H9 (cell line): ENCODE results near the gene ATP6V1C2. TPM values are rescaled to one million over a fixed set of nuclear protein-coding genes. Genes with fewer than 3 reads are reported as not detected.

Experiments used
- DNase-seq: peaks from one replicate; pipeline ENCODE4 v3.0.0-alpha.2; 2017
- H2AFZ ChIP-seq: one replicate; pipeline ENCODE4 v1.6.1; 2013; ENCODE audit warnings: mild to moderate bottlenecking, low read length, control low read depth, moderate library complexity
- H2AK5ac ChIP-seq: 2 replicates; pipeline ENCODE4 v1.6.1; 2013; ENCODE audit warnings: low read length, control low read depth, mixed read lengths; ENCODE audit not compliant: insufficient read length
- H2BK120ac ChIP-seq: one replicate; pipeline ENCODE4 v1.6.1; 2013; ENCODE audit warnings: low read depth, mild to moderate bottlenecking, low read length, control low read depth, inconsistent platforms; ENCODE audit not compliant: poor library complexity, severe bottlenecking
- H2BK12ac ChIP-seq: 2 replicates; pipeline ENCODE4 v1.6.1; 2013; ENCODE audit warnings: low read length, control low read depth, mixed read lengths, low read depth; ENCODE audit not compliant: insufficient read length
- H2BK15ac ChIP-seq: 2 replicates; pipeline ENCODE4 v1.6.1; 2013; ENCODE audit warnings: low read depth, low read length, control low read depth
- H2BK20ac ChIP-seq: one replicate; pipeline ENCODE4 v1.6.1; 2013; ENCODE audit warnings: low read depth, mild to moderate bottlenecking, low read length, control low read depth, inconsistent platforms; ENCODE audit not compliant: poor library complexity, severe bottlenecking
- H2BK5ac ChIP-seq: 2 replicates; pipeline ENCODE4 v1.6.1; 2013; ENCODE audit warnings: low read length, control low read depth, mixed read lengths; ENCODE audit not compliant: insufficient read length
- H3K14ac ChIP-seq: 2 replicates; pipeline ENCODE4 v1.6.1; 2013; ENCODE audit warnings: low read length, control low read depth; ENCODE audit not compliant: insufficient read depth
- H3K18ac ChIP-seq: 2 replicates; pipeline ENCODE4 v1.6.1; 2013; ENCODE audit warnings: low read depth, mild to moderate bottlenecking, mixed read lengths, low read length, control low read depth; ENCODE audit not compliant: insufficient read length
- H3K23ac ChIP-seq: 2 replicates; pipeline ENCODE4 v1.6.1; 2013; ENCODE audit warnings: low read length, control low read depth, mixed read lengths, low read depth; ENCODE audit not compliant: insufficient read length
- H3K23me2 ChIP-seq: 2 replicates; pipeline ENCODE4 v1.6.1; 2013; ENCODE audit warnings: low read depth, mild to moderate bottlenecking, mixed read lengths, low read length, control low read depth; ENCODE audit not compliant: insufficient read length, poor library complexity, severe bottlenecking
- H3K27ac ChIP-seq: 2 replicates; pipeline ENCODE4 v1.5.1; 2013; ENCODE audit warnings: low read length, control low read depth, mixed read lengths, low read depth; ENCODE audit not compliant: insufficient read length
- H3K27me3 ChIP-seq: 2 replicates; pipeline ENCODE4 v1.6.1; 2013; ENCODE audit warnings: low read length, control low read depth, inconsistent platforms; ENCODE audit not compliant: insufficient read depth
- H3K4ac ChIP-seq: 2 replicates; pipeline ENCODE4 v1.6.1; 2013; ENCODE audit warnings: low read depth, mild to moderate bottlenecking, control low read depth, inconsistent platforms, low read length, moderate library complexity
- H3K4me1 ChIP-seq: 2 replicates; pipeline ENCODE4 v1.6.1; 2013; ENCODE audit warnings: low read length, control low read depth, inconsistent platforms; ENCODE audit not compliant: insufficient read depth
- H3K4me2 ChIP-seq: 2 replicates; pipeline ENCODE4 v1.6.1; 2013; ENCODE audit warnings: low read length, control low read depth, mixed read lengths; ENCODE audit not compliant: insufficient read length, insufficient read depth
- H3K56ac ChIP-seq: 2 replicates; pipeline ENCODE4 v1.6.1; 2013; ENCODE audit warnings: low read depth, mild to moderate bottlenecking, mixed read lengths, low read length, control low read depth; ENCODE audit not compliant: insufficient read length
- H3K79me1 ChIP-seq: 2 replicates; pipeline ENCODE4 v1.6.1; 2013; ENCODE audit warnings: low read depth, mild to moderate bottlenecking, moderate library complexity, low read length, control low read depth, inconsistent platforms; ENCODE audit not compliant: insufficient read depth, poor library complexity, severe bottlenecking
- H3K79me2 ChIP-seq: 2 replicates; pipeline ENCODE4 v1.6.1; 2013; ENCODE audit warnings: low read length, control low read depth, inconsistent platforms; ENCODE audit not compliant: insufficient read depth
- H3K9ac ChIP-seq: 2 replicates; pipeline ENCODE4 v1.6.1; 2013; ENCODE audit warnings: low read length, control low read depth, mixed read lengths; ENCODE audit not compliant: insufficient read length; ENCODE audit errors: extremely low read depth
- H3K9me3 ChIP-seq: one replicate; pipeline ENCODE4 v1.6.1; 2013; ENCODE audit warnings: low read depth, low read length, inconsistent platforms; ENCODE audit not compliant: control insufficient read depth
- H3T11ph ChIP-seq: one replicate; pipeline ENCODE4 v1.6.1; 2013; ENCODE audit warnings: mild to moderate bottlenecking, low read length, control low read depth, inconsistent platforms
- H4K20me1 ChIP-seq: one replicate; pipeline ENCODE4 v1.6.1; 2013; ENCODE audit not compliant: control insufficient read depth, insufficient read length, insufficient read depth
- H4K5ac ChIP-seq: 2 replicates; pipeline ENCODE4 v1.6.1; 2013; ENCODE audit warnings: low read depth, mild to moderate bottlenecking, mixed read lengths, low read length, control low read depth; ENCODE audit not compliant: insufficient read length
- H4K8ac ChIP-seq: replicated peaks from 2 replicates; pipeline ENCODE4 v1.6.1; 2013; ENCODE audit warnings: low read length, control low read depth, mixed read lengths, low read depth; ENCODE audit not compliant: insufficient read length
- H4K91ac ChIP-seq: 2 replicates; pipeline ENCODE4 v1.6.1; 2013; ENCODE audit warnings: low read depth, mild to moderate bottlenecking, moderate library complexity, mixed read lengths, low read length, control low read depth; ENCODE audit not compliant: insufficient read length
- H3K27ac Mint-ChIP-seq, 3 experiments: 2 replicates in 2 of 3; 3 replicates in 1 of 3; pipeline ENCODE4 v1.8.0; 2020 to 2021; ENCODE audit warnings: mixed read lengths in 3 of 3, mild to moderate bottlenecking in 1 of 3, moderate library complexity in 1 of 3
- H3K27me3 Mint-ChIP-seq: 2 replicates; pipeline ENCODE4 v1.8.0; 2021; ENCODE audit warnings: low read depth, mild to moderate bottlenecking, moderate library complexity, mixed read lengths
- H3K36me3 Mint-ChIP-seq, 3 experiments: 2 replicates in 2 of 3; 3 replicates in 1 of 3; pipeline ENCODE4 v1.8.0; 2020 to 2021; ENCODE audit warnings: low read depth in 3 of 3, mixed read lengths in 3 of 3; ENCODE audit not compliant: insufficient read depth in 1 of 3
- H3K4me1 Mint-ChIP-seq, 2 experiments: 2 replicates each; pipeline ENCODE4 v1.8.0; 2020; ENCODE audit warnings: mixed read lengths in 2 of 2
- H3K4me3 Mint-ChIP-seq, 2 experiments: 2 replicates in 1 of 2; 3 replicates in 1 of 2; pipeline ENCODE4 v1.8.0; 2020 to 2021; ENCODE audit warnings: mild to moderate bottlenecking in 2 of 2, mixed read lengths in 2 of 2, moderate library complexity in 1 of 2
- H3K9me3 Mint-ChIP-seq, 2 experiments: 2 replicates in 1 of 2; 3 replicates in 1 of 2; pipeline ENCODE4 v1.8.0; 2020; ENCODE audit warnings: mild to moderate bottlenecking in 2 of 2, mixed read lengths in 2 of 2, moderate library complexity in 1 of 2
- WGBS: extraction: QIAGEN DNeasy Blood & Tissue Kit; methylation state at CpG from one replicate; pipeline ENCODE4 v1.1.7; 2013; ENCODE audit warnings: missing lambda C conversion rate, low lambda C conversion rate, mixed read lengths; ENCODE audit not compliant: insufficient read length; ENCODE audit errors: extremely low coverage; 5-methylcytosine and 5-hydroxymethylcytosine counted together
- total RNA-seq: library from RNA; stranded (reverse); gene quantifications from 2 replicates; pipeline ENCODE4 v1.2.1, GENCODE V29; 2021
- TF ChIP-seq, protein P1 (sequence below): fragments of 200-600 bp; sonication (generic); conservative IDR thresholded peaks from 3 replicates; pipeline ENCODE4 v1.8.0; 2021; ENCODE audit warnings: antibody characterized with exemption, mild to moderate bottlenecking

Gene ATP6V1C2
- total RNA-seq, 1 experiment from 2014 or later: 1.2 TPM

DNA sequence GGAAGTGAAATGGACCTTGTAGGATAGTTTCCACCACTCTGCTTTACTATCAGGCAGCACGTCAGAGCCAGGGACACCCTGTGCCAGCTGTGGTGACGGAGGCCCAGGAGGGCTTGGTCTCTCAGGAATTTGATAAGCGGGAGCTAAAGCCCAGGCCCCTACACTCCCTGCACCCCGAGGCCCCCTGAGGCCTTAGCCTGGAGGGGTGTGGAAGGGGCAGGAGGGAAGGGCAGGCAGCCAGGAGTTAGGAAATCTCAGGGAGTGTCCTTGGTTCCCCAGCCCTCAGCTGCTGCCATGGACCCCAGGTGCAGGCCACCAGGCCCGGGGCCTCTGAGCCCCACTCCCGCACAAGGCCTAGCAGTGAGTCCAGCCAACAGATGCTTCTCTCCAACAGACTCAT lies 53.0 kb downstream of the ATP6V1C2 start:
- H3T11ph ChIP-seq: no peak overlapping the region
- no peak overlapping the region for H3K23ac ChIP-seq
- TF ChIP-seq, protein P1, sequence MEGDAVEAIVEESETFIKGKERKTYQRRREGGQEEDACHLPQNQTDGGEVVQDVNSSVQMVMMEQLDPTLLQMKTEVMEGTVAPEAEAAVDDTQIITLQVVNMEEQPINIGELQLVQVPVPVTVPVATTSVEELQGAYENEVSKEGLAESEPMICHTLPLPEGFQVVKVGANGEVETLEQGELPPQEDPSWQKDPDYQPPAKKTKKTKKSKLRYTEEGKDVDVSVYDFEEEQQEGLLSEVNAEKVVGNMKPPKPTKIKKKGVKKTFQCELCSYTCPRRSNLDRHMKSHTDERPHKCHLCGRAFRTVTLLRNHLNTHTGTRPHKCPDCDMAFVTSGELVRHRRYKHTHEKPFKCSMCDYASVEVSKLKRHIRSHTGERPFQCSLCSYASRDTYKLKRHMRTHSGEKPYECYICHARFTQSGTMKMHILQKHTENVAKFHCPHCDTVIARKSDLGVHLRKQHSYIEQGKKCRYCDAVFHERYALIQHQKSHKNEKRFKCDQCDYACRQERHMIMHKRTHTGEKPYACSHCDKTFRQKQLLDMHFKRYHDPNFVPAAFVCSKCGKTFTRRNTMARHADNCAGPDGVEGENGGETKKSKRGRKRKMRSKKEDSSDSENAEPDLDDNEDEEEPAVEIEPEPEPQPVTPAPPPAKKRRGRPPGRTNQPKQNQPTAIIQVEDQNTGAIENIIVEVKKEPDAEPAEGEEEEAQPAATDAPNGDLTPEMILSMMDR: no peak
- no peaks in the 10 kb centered on the region for H4K20me1 ChIP-seq
- H3K27me3 ChIP-seq: no peaks in the 10 kb centered on the region
- no CpG with 5 or more reads among the region's 6 CpGs for WGBS
- H2BK12ac ChIP-seq: no peak overlapping the region
- H3K4ac ChIP-seq: no peak overlapping the region
- no peak overlapping the region for H3K9ac ChIP-seq
- no peaks in the 10 kb centered on the region for H3K4me1 ChIP-seq
- peaks cover 3% of the 10 kb centered on the region in 3 experiments; a peak in 4 of 7 replicates for H3K36me3 Mint-ChIP-seq
- H3K9me3 ChIP-seq: no peaks in the 10 kb centered on the region
- H3K27ac Mint-ChIP-seq: peak overlapping the region in 2 of 3 experiments; percentile 34 to 68; a peak in 1 of 7 replicates
- no peak overlapping the region for H2BK15ac ChIP-seq
- H3K79me2 ChIP-seq: no peaks in the 10 kb centered on the region
- no peak overlapping the region for H2AK5ac ChIP-seq
- no peak overlapping the region for H4K91ac ChIP-seq
- peaks cover 3% of the 10 kb centered on the region; the same call in 1 of the 2 replicates for H3K27me3 Mint-ChIP-seq
- DNase-seq: no peak
- H2BK5ac ChIP-seq: no peak overlapping the region
- H3K23me2 ChIP-seq: no peaks in the 10 kb centered on the region
- H2BK120ac ChIP-seq: no peak overlapping the region
- H2AFZ ChIP-seq: no peak overlapping the region
- no peak overlapping the region for H3K4me3 Mint-ChIP-seq
- H3K56ac ChIP-seq: no peak overlapping the region
- H2BK20ac ChIP-seq: no peak overlapping the region
- H3K79me1 ChIP-seq: no peaks in the 10 kb centered on the region
- no peak overlapping the region for H3K14ac ChIP-seq
- H3K18ac ChIP-seq: no peak overlapping the region
- peaks cover 4 to 11% of the 10 kb centered on the region in 2 experiments; a peak in 3 of 4 replicates for H3K4me1 Mint-ChIP-seq
- H3K27ac ChIP-seq: no peak overlapping the region
- no peak overlapping the region for H4K5ac ChIP-seq
- no peaks in the 10 kb centered on the region; a peak in 1 of 5 replicates for H3K9me3 Mint-ChIP-seq
- H4K8ac ChIP-seq: no peak overlapping the region
- H3K4me2 ChIP-seq: no peak overlapping the region
